Measurements from ENCODE around the gene SIRPB1. TPM values are rescaled to one million over a fixed set of nuclear protein-coding genes. Genes with fewer than 3 reads are reported as not detected.

SIRPB1 gene
- 5.8 and 17.3 TPM in 2 replicates for polyA plus RNA-seq

DNA sequence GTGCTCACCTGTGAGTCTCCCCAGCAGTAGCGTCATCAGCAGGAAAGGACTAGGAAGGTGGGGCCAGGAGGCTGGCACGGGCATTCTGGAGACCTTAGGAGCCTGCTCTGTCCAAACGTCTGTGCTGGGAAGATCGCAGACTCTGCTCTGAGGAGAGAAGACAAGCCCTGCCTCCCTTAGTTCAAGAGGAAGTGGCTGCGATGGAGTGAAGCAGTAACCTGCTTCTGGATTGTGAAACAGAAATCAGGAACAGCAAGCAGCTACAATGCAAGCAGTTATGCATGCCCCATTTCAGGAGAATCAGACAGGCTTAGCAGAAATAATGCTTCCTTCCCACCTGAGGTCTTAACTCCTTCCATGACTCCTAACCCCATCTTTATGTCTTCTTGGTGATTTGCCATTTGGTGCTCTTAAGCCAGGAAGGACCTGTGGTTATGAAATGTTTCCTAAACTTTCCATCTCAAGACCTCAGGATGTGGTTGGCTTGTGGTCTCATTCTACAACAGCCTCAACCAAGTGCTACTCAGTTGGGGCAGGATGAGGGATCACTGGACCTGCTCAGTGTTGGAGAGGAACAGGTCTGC, at the start of gene SIRPB1:
TSS of gene SIRPB1 (minus strand) at position 149 of the 584 bp plus-strand sequence. CDS start at position 84, 65 bp downstream.

DNA sequence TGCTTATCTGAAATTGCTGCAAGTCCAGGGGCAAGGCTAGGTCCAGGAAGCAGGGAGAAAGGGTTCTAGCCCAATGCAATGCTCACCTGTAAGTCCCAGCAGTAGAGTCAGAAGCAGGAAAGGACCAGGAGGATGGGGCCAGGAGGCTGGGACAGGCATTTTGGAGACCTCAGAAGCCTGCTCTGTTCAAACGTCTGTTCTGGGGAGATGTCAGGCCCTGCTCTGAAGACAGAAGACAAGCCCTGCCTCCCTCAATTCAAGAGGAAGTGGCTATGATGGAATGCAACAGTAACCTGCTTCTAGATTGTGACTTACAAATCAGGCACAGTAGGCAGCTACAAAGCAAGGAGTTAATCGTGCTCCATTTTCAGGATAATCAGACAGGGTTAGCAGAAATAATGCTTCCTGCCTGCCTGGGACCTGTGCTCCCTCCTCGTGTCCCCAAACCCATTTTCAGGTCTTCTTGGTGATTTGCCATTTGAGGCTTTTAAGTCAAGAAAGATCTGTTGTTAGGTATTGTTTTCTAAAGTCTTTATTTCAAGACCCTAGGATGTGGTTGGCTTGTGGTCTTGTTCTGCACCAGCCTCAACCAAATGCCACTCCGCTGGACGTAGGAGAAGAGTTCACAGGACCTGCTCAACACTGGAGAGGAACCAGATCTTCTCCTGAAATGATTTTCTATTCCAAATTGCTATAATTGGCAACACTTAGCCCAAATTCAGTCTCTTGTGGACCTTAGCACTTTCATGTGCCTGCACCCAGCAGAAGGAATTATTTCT, 37.9 kb upstream of the SIRPB1 start, which contains the start of gene SIRPG:
TSS of gene SIRPG (minus strand) at position 224 of the 779 bp plus-strand sequence. CDS start at position 159, 65 bp downstream.

Other genes starting within 250 kb of the SIRPB1 start
- 109 and 157 TPM in 2 replicates for gene FKBP1A, start 227.0 kb downstream of the SIRPB1 start, polyA plus RNA-seq
- gene NSFL1C, start 153.2 kb downstream of the SIRPB1 start, polyA plus RNA-seq, result 21.1 and 31.4 TPM in 2 replicates
- gene SIRPB2, start 128.6 kb downstream of the SIRPB1 start, polyA plus RNA-seq, result not detected in 2 replicates
- gene SIRPD, start 62.3 kb downstream of the SIRPB1 start, polyA plus RNA-seq, result 2.2 TPM in 1 of 2 replicates, not detected in the other
- gene SIRPG, start 37.8 kb upstream of the SIRPB1 start, polyA plus RNA-seq, result 4.9 TPM in 1 of 2 replicates, not detected in the other

Measured in Purkinje cell (primary cell).